GM12873 (cell line): Measurements from ENCODE around the gene XPNPEP2.

Source experiments
- TF ChIP-seq, protein P1 (sequence below): IDR thresholded peaks from 2 replicates; pipeline ENCODE4 v1.5.1; 2012; ENCODE audit warnings: low read depth, mild to moderate bottlenecking, moderate library complexity, low read length, control low read depth; ENCODE audit not compliant: insufficient read depth; ENCODE audit errors: missing control alignments

The XPNPEP2 gene

DNA sequence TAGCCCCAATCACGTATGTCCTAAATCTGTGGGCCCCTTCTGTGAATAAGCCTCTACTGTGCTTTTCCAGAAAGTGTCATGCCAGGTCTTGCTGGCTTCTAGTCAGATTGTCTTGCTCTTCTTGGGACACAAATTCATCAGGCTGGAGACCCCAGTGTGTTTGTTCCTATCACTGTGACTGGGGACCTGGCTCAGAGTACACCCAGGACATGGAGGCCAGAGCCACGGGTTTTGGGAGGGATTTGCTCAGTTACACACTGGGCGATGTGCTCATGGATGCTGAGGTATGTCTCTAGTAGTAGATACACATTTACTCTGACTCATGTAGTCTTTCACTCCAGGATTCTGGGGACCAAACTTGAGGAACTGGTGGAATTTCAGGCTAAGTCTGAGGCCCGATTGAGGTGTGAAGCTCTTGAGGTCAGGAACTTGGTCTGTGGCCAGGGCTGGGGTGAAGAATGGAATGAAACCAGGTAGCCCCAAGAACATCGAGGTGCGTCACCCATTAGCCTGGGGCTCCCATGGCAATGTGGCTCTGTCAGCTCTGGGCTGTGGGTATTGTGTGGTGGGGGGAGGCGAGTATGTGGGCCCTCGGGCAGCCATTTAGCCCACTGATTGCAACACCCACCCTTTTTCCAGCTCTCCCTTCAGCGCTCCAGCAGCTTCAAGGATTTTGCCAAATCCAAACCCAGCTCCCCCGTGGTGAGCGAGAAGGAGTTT lies 48.7 kb downstream of the XPNPEP2 start:
- TF ChIP-seq, protein P1, sequence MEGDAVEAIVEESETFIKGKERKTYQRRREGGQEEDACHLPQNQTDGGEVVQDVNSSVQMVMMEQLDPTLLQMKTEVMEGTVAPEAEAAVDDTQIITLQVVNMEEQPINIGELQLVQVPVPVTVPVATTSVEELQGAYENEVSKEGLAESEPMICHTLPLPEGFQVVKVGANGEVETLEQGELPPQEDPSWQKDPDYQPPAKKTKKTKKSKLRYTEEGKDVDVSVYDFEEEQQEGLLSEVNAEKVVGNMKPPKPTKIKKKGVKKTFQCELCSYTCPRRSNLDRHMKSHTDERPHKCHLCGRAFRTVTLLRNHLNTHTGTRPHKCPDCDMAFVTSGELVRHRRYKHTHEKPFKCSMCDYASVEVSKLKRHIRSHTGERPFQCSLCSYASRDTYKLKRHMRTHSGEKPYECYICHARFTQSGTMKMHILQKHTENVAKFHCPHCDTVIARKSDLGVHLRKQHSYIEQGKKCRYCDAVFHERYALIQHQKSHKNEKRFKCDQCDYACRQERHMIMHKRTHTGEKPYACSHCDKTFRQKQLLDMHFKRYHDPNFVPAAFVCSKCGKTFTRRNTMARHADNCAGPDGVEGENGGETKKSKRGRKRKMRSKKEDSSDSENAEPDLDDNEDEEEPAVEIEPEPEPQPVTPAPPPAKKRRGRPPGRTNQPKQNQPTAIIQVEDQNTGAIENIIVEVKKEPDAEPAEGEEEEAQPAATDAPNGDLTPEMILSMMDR: no peak

DNA sequence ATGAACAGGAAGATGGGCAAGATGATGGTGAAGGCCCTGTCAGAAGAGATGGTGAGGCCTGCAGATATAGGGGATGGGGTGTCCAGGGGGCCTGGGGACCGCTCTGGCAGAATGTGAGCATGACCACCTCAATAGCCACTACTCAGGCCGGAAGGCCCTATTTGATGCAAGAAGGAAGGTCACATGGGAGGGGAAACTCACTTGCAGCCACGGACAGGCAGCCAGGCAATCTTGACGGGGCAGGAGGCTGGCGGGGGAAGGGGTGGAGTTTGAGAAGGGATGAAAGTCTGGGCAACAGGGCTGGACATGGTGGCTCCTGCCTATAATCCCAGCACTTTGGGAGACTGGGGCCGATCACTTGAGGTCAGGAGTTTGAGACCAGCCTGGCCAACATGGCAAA lies 49.7 kb downstream of the XPNPEP2 start:
- TF ChIP-seq, protein P1: no peak

DNA sequence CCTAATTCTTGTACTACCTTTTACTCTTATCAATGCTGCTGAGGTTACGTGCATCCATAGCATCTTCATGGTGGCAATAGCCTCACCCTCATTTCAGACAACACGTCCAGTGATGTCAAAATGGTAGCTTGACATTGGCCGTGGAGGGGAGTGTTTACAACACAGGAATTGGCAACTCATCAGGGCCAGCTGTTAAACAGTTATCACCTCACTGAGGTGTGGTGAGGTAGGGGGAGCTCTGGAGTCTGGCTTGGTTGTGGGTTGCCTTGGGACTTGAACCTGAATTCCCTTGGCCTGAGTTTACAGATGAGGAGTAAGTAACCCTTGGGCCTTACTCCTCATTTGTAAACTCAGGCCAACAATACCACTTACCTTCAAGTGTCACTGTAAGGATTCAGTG lies 51.4 kb downstream of the XPNPEP2 start:
- TF ChIP-seq, protein P1: no peak

DNA sequence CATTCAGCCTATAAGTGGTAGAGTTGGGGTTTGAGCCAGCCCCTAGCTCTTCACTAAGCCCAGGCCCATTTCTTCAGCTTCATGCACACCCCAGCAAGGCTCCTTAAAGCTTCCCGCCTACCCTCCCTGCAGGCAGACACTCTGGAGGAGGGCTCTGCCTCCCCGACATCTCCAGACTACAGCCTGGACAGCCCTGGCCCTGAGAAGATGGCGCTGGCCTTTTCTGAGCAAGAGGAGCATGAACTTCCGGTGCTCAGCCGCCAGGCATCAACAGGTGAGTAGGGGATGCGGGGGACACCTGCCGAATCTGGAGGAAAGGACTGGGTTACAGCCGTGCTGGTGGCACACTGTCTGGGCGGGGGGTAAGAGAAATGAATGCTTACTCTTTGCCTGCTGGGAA lies 52.0 kb downstream of the XPNPEP2 start:
- TF ChIP-seq, protein P1: no peak

DNA sequence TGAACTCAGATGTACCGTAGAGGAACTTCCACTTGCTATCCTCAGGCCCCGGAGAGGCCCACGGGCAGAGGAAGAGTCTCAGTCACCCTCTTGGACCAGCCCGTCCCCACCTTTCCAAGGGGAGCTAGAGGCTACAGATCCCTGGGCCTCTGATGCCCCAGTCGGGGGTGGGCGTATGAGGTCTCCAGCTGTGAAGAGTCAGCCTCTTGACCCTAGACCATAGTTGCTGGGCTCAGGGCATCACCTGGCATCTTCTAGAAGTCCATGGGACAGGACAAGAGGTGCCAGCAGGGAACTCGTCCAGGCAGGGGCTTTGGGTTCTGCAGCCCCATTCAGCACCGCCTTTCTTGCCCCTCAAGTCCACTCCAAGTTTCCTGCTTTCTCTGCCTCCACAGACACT lies 52.6 kb downstream of the XPNPEP2 start:
- TF ChIP-seq, protein P1: no peak

DNA sequence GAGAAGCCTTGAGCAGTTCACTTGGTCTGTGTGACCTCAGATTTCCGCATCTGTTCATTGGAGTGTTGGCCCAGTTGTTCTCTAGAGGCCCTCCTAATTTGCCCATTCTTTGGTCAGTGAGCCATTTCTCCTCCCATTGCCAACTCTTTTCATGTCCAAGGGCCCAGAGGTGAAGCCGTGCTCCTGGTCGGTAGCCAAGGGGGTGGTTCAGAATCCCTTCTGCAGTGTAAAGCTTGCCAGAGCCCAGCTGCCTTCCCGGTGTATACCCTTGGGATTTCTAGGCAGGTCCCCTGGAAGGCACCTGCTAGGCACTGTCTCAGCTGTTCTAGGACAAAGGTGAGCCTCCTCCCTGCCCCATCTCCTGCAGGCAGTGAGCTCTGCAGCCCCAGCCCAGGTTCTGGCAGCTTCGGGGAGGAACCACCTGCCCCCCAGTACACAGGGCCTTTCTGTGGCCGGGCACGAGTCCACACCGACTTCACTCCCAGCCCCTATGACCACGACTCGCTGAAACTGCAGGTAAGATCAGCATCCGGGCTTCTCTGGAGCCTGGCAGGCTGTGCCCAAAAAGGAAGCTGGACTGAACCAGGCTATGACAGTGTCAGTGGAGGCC lies 53.3 kb downstream of the XPNPEP2 start:
- TF ChIP-seq, protein P1: no peak

DNA sequence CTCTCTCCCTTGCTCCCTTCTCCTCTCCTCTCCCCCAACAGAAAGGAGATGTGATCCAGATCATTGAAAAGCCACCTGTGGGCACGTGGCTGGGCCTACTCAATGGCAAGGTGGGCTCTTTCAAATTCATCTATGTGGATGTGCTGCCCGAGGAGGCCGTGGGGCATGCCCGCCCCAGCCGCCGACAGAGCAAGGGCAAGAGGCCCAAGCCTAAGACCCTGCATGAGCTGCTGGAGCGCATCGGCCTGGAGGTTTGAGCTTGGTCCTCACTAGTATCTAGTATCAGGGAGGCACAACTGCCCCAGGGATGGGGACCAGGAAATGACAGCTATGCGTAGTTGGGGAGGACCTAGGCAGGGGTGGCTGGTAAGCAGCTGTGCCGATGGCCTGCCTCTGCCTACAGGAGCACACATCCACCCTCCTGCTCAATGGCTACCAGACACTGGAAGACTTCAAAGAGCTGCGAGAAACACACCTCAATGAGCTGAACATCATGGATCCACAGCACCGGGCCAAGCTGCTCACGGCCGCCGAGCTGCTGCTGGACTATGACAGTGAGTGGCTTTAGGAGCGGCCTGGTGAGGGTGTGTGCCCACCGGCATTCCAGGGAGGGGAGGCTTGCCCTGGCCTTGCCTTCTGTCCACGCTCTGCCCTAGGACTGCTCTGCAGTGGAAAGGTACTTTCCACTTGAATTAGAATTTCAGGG lies 54.0 kb downstream of the XPNPEP2 start:
- TF ChIP-seq, protein P1: no peak
